SK-N-DZ (cell line): ENCODE results near the gene PSME4. TPM values are rescaled to one million over a fixed set of nuclear protein-coding genes. Genes with fewer than 3 reads are reported as not detected.
A peak's percentile ranks its signal among the peaks of the same experiment; 100 is the strongest.

Source experiments
- DNase-seq: peaks from one replicate; pipeline ENCODE4 v3.0.0-alpha.2; 2015; ENCODE audit warnings: low spot score
- polyA plus RNA-seq, 2 experiments: library from polyadenylated mRNA; depleted of rRNA; stranded (reverse); fragments of >200 nt; gene quantifications; 2 replicates each; pipeline ENCODE4 v1.2.3, GENCODE V29; 2014

The PSME4 gene
- polyA plus RNA-seq (2014; cell fraction: cytosol; rRNA removed) = 42.3 and 43.1 TPM in 2 replicates
- polyA plus RNA-seq (2014; cell fraction: nucleus; rRNA removed) = 41.5 and 41.7 TPM in 2 replicates

GRCh38 chr2:53970724-53971602 is at the start of gene PSME4:
TSS of gene PSME4 (minus strand) at chr2:53970993. CDS start at chr2:53970784, 209 bp downstream.
- peak; percentile 91 for DNase-seq

- DNase-seq = no peak
Measured at GRCh38 chr2:54015798-54016699, 45.3 kb upstream of the PSME4 start.

- no peak for DNase-seq
Measured at GRCh38 chr2:54013996-54014395, 43.2 kb upstream of the PSME4 start.

- no peak for DNase-seq
Measured at GRCh38 chr2:54012538-54013141, 41.8 kb upstream of the PSME4 start.

GRCh38 chr2:54009549-54009948 is 38.8 kb upstream of the PSME4 start:
- DNase-seq = no peak

GRCh38 chr2:54008439-54008838 is 37.6 kb upstream of the PSME4 start:
- DNase-seq = no peak

GRCh38 chr2:54000524-54000923 is 29.7 kb upstream of the PSME4 start:
- DNase-seq = no peak

- DNase-seq = no peak
Measured at GRCh38 chr2:54000122-54000521, 29.3 kb upstream of the PSME4 start.

GRCh38 chr2:53998834-53999233 is 28.0 kb upstream of the PSME4 start:
- DNase-seq = no peak

GRCh38 chr2:53994818-53995808 is 24.3 kb upstream of the PSME4 start:
- DNase-seq = no peak

GRCh38 chr2:53991948-53992347 is 21.2 kb upstream of the PSME4 start:
- DNase-seq = no peak

GRCh38 chr2:53989210-53989862 is 18.5 kb upstream of the PSME4 start:
- no peak for DNase-seq

GRCh38 chr2:53987336-53987921 is 16.6 kb upstream of the PSME4 start:
- no peak for DNase-seq

- DNase-seq = no peak
Measured at GRCh38 chr2:53985646-53986045, 14.9 kb upstream of the PSME4 start.

- peak; percentile 49 for DNase-seq
Measured at GRCh38 chr2:53969968-53970723, 647 bp downstream of the PSME4 start.

GRCh38 chr2:53969285-53969967 is 1.4 kb downstream of the PSME4 start:
- peak; percentile 5 for DNase-seq

GRCh38 chr2:53964987-53965687 is 5.7 kb downstream of the PSME4 start:
- DNase-seq = no peak
